Activated T-cell treated with anti-CD3 and anti-CD28 coated beads for 48 hours (primary cell): Measurements from ENCODE around the gene TTC21B.
A peak's percentile ranks its signal among the peaks of the same experiment; 100 is the strongest.
"Not testable (repeated sequence)": the region's sequence is repeated elsewhere in the genome, so short reads cannot be mapped to it uniquely, and the experiment has no call there.

ENCODE experiments used
- DNase-seq: peaks from one replicate; pipeline ENCODE4 v3.0.0-alpha.2; 2020; ENCODE audit warnings: low read depth

The TTC21B gene

GRCh38 chr2:165953655-165954606, at the start of gene TTC21B:
Gene TTC21B (minus strand): TSS chr2:165953776. CDS start chr2:165953705, 71 bp downstream.
- peak; percentile 91 for DNase-seq

- DNase-seq, result no peak
These were observed 46.8 kb upstream of the TTC21B start for GRCh38 chr2:166000401-166000800.

GRCh38 chr2:165990846-165991245, 37.3 kb upstream of the TTC21B start:
- no peak for DNase-seq

- no peak for DNase-seq
These were observed 36.3 kb upstream of the TTC21B start for GRCh38 chr2:165989851-165990250.

GRCh38 chr2:165985120-165985519, 31.5 kb upstream of the TTC21B start:
- no peak for DNase-seq

- not testable (repeated sequence) for DNase-seq
These were observed 18.6 kb upstream of the TTC21B start for GRCh38 chr2:165972161-165972560.

GRCh38 chr2:165970663-165971062, 17.1 kb upstream of the TTC21B start:
- DNase-seq, result no peak

GRCh38 chr2:165969227-165969626, 15.7 kb upstream of the TTC21B start:
- no peak for DNase-seq

- no peak for DNase-seq
These were observed 14.2 kb upstream of the TTC21B start for GRCh38 chr2:165967746-165968145.

- DNase-seq, result no peak
These were observed 8.2 kb upstream of the TTC21B start for GRCh38 chr2:165961818-165962217.

GRCh38 chr2:165959371-165959770, 5.8 kb upstream of the TTC21B start:
- no peak for DNase-seq

- no peak for DNase-seq
These were observed 4.9 kb upstream of the TTC21B start for GRCh38 chr2:165958313-165958960.

- DNase-seq, result no peak
These were observed 3.6 kb upstream of the TTC21B start for GRCh38 chr2:165957030-165957675.

GRCh38 chr2:165953306-165953654, 296 bp downstream of the TTC21B start:
- DNase-seq, result no peak

GRCh38 chr2:165952741-165953211, 800 bp downstream of the TTC21B start:
- DNase-seq, result no peak

- DNase-seq, result no peak
These were observed 1.5 kb downstream of the TTC21B start for GRCh38 chr2:165952085-165952484.

- DNase-seq, result no peak
These were observed 3.1 kb downstream of the TTC21B start for GRCh38 chr2:165950438-165950837.

- DNase-seq, result no peak
These were observed 11.7 kb downstream of the TTC21B start for GRCh38 chr2:165941827-165942226.

GRCh38 chr2:165938237-165938636, 15.3 kb downstream of the TTC21B start:
- no peak for DNase-seq

GRCh38 chr2:165933211-165933910, 20.2 kb downstream of the TTC21B start:
- no peak for DNase-seq

- no peak for DNase-seq
These were observed 25.8 kb downstream of the TTC21B start for GRCh38 chr2:165927774-165928173.

GRCh38 chr2:165927353-165927752, 26.2 kb downstream of the TTC21B start:
- no peak for DNase-seq
